Colonic mucosa (tissue), 4 donors: ENCODE results near the gene RBM20. TPM values are rescaled to one million over a fixed set of nuclear protein-coding genes. Genes with fewer than 3 reads are reported as not detected.

Experiments
- DNase-seq: peaks from one replicate; pipeline ENCODE4 v3.0.0-alpha.2; 2020
- H3K27ac ChIP-seq: fragments of 200-600 bp; one replicate; pipeline ENCODE4 v1.8.0; 2021
- H3K27me3 ChIP-seq: fragments of 200-600 bp; one replicate; pipeline ENCODE4 v1.8.0; 2021
- H3K36me3 ChIP-seq: fragments of 200-600 bp; one replicate; pipeline ENCODE4 v1.8.0; 2021
- H3K4me1 ChIP-seq: fragments of 200-600 bp; one replicate; pipeline ENCODE4 v1.8.0; 2021; ENCODE audit warnings: mild to moderate bottlenecking
- H3K4me3 ChIP-seq: fragments of 200-600 bp; one replicate; pipeline ENCODE4 v1.8.0; 2021
- H3K9ac ChIP-seq, 2 donors: one replicate each; pipeline ENCODE4 v1.7.0; 2013; ENCODE audit warnings: control low read depth in 2 of 2, low read depth in 2 of 2, low read length in 2 of 2
- H3K9me3 ChIP-seq: fragments of 200-600 bp; one replicate; pipeline ENCODE4 v1.8.0; 2021
- CTCF ChIP-seq: fragments of 200-600 bp; IDR thresholded peaks from one replicate; pipeline ENCODE4 v1.8.0; 2022; ENCODE audit warnings: antibody characterized with exemption, mild to moderate bottlenecking
- intact Hi-C: fragments of 100-400 bp; cut with DNase I; formaldehyde crosslinking; loops from one replicate; pipeline ENCODE4 v1.14.1; 2022
- total RNA-seq, 2 donors: library from RNA; stranded (reverse); fragmentation: NEBNext Ultra II Directional in 1 of 2; extraction: Animal tissue kit (Norgen Biotek cat#: 25700) in 1 of 2; gene quantifications; one replicate each; pipeline ENCODE4 v1.2.1, GENCODE V29; 2021
- donor health status: healthy.
- donor health status: DM: no; HTN: no; CAD: no.
- donor health status: DM: no; HTN: no; CAD: no.

Gene RBM20
- total RNA-seq, 2 donors from 2014 or later, result 0.49 to 0.80 TPM

- intact Hi-C loops, result no loop called here
- peak overlapping the region; percentile 78 for H3K27ac ChIP-seq
- DNase-seq, result no peak
These were observed 193.5 kb downstream of the RBM20 start for GRCh38 chr10:110837418-110838171.

GRCh38 chr10:110840225-110840922 lies 196.2 kb downstream of the RBM20 start:
- TF ChIP-seq CTCF, result no peak
- intact Hi-C loops, result no loop called here
- DNase-seq, result peak; percentile 96
- Histone ChIP-seq H3K9ac (peak overlapping the region; percentile 15 to 61), H3K27me3 (no peaks in the 10 kb centered on the region), H3K4me1 (peaks cover 28% of the 10 kb centered on the region), H3K9me3 (no peaks in the 10 kb centered on the region), H3K4me3 (no peak overlapping the region), H3K36me3 (no peaks in the 10 kb centered on the region), H3K27ac (peak overlapping the region; percentile 97)

More at GRCh38 chr10:110837418-110838171, 193.5 kb downstream of the RBM20 start:
- peaks cover 13% of the 10 kb centered on the region for H3K4me1 ChIP-seq
- H3K9ac ChIP-seq, result peak overlapping the region in 1 of 2 donors; percentile 58
- no peaks in the 10 kb centered on the region for H3K36me3 ChIP-seq
- no peaks in the 10 kb centered on the region for H3K27me3 ChIP-seq
- H3K4me3 ChIP-seq, result no peak overlapping the region
- TF ChIP-seq CTCF, result no peak
- no peaks in the 10 kb centered on the region for H3K9me3 ChIP-seq

- intact Hi-C loops, result no loop called here
- Histone ChIP-seq H3K4me1 (peaks cover 28% of the 10 kb centered on the region), H3K27ac (peak overlapping the region; percentile 97)
These were observed 196.8 kb downstream of the RBM20 start for GRCh38 chr10:110840923-110841428.

GRCh38 chr10:110841767-110842267 lies 197.7 kb downstream of the RBM20 start:
- H3K9me3 ChIP-seq, result no peaks in the 10 kb centered on the region
- intact Hi-C loops, result no loop called here
- no peaks in the 10 kb centered on the region for H3K27me3 ChIP-seq
- H3K36me3 ChIP-seq, result no peaks in the 10 kb centered on the region
- no peak overlapping the region for H3K4me3 ChIP-seq
- peaks cover 35% of the 10 kb centered on the region for H3K4me1 ChIP-seq
- TF ChIP-seq CTCF, result no peak
- DNase-seq, result no peak
- H3K9ac ChIP-seq, result peak overlapping the region in 1 of 2 donors; percentile 61
- H3K27ac ChIP-seq, result peak overlapping the region; percentile 97

More at GRCh38 chr10:110840923-110841428, 196.8 kb downstream of the RBM20 start:
- H3K9me3 ChIP-seq, result no peaks in the 10 kb centered on the region
- no peak overlapping the region for H3K4me3 ChIP-seq
- H3K36me3 ChIP-seq, result no peaks in the 10 kb centered on the region
- TF ChIP-seq CTCF, result no peak
- no peaks in the 10 kb centered on the region for H3K27me3 ChIP-seq
- H3K9ac ChIP-seq, result peak overlapping the region; percentile 15 to 61
- peak; percentile 46 for DNase-seq

- no peak for DNase-seq
- Histone ChIP-seq H3K4me1 (peaks cover 36% of the 10 kb centered on the region), H3K36me3 (no peaks in the 10 kb centered on the region), H3K27me3 (no peaks in the 10 kb centered on the region), H3K9ac (peak overlapping the region; percentile 32 to 61), H3K4me3 (no peak overlapping the region), H3K27ac (peak overlapping the region; percentile 97), H3K9me3 (no peaks in the 10 kb centered on the region)
- no peak for TF ChIP-seq CTCF
- intact Hi-C loops, result no loop called here
These were observed 198.3 kb downstream of the RBM20 start for GRCh38 chr10:110842326-110842904.
